ENCODE data around the gene ANXA8L1.

DNA sequence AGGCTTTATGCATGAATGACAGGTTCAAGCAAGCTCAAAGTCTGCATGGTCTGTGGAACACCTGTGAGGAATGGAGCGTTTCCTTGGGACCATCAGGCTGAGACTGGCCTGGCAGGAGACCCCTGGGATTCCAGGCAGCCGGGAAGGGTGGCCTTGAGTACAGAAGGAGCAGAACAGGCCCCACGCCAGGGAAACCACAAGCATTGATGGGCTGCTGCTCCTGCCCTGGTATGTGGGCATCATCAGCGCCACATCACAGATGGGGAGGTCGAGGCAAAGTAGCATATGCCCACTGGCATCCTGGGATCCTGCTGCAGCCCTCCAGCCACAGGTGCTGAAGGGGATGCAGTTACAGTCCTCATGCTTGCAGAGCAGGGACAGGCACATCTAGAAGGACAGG lies 47.9 kb upstream of the ANXA8L1 start:
- TF ChIP-seq POLR2AphosphoS5 (IDR thresholded peaks at IDR 0.05) (no peak), CTCF (IDR thresholded peaks at IDR 0.05) (no peak), POLR2A (IDR thresholded peaks at IDR 0.05) (no peak)
